GM10266 (cell line): ENCODE measurements around the gene ADARB1.

Source experiments
- DNase-seq: peaks from one replicate; pipeline ENCODE4 v3.0.0; 2012; ENCODE audit errors: extremely low spot score
- CTCF ChIP-seq: IDR thresholded peaks from 2 replicates; pipeline ENCODE4 v1.5.1; 2012; ENCODE audit warnings: mild to moderate bottlenecking, low read depth; ENCODE audit not compliant: control insufficient read depth, insufficient read depth; ENCODE audit errors: missing control alignments

The ADARB1 gene

GRCh38 chr21:45034556-45035476 lies 39.6 kb upstream of the ADARB1 start:
- no peak for DNase-seq
- no peak for TF ChIP-seq CTCF

GRCh38 chr21:45035477-45035848 lies 38.9 kb upstream of the ADARB1 start:
- no peak for TF ChIP-seq CTCF
- no peak for DNase-seq

GRCh38 chr21:45036630-45037029 lies 37.8 kb upstream of the ADARB1 start:
- DNase-seq, result no peak
- no peak for TF ChIP-seq CTCF

- DNase-seq, result no peak
- no peak for TF ChIP-seq CTCF
Observed at GRCh38 chr21:45037986-45038385, 36.4 kb upstream of the ADARB1 start.

GRCh38 chr21:45039317-45040156 lies 34.8 kb upstream of the ADARB1 start:
- no peak for TF ChIP-seq CTCF
- DNase-seq, result no peak

GRCh38 chr21:45040157-45040711 lies 34.1 kb upstream of the ADARB1 start:
- no peak for DNase-seq
- TF ChIP-seq CTCF, result no peak

- TF ChIP-seq CTCF, result no peak
- no peak for DNase-seq
Observed at GRCh38 chr21:45040739-45041138, 33.6 kb upstream of the ADARB1 start.
